ENCODE data around the gene ST6GALNAC6. TPM values are rescaled to one million over a fixed set of nuclear protein-coding genes. Genes with fewer than 3 reads are reported as not detected.
A peak's percentile ranks its signal among the peaks of the same experiment; 100 is the strongest.
"Not testable (repeated sequence)": the region's sequence is repeated elsewhere in the genome, so short reads cannot be mapped to it uniquely, and the experiment has no call there.

ST6GALNAC6 gene
- total RNA-seq, 1 donor from 2014 or later: 23.4 TPM

DNA sequence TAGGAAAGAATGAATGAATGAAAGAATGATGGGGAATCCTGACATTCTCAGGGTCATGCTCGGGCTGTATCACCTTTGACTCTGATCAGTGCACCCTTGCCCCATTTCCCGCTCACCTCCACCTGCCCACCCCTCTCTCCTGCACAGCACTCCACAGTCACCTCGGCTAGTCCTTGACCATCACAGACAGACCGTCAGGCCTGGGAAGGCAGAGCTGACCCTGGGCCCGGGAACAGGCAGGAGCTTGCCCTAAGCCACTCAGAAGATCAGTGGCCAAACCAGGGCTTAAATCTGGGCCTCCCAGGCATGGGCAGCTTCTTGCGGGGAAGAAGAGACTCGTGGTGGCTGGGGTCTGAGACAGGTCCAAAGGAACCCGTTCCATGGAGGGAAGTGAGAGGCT, 3.6 kb downstream of the ST6GALNAC6 start:
- DNase-seq (ENCODE audit: low read depth in 2 of 2): no peak

- DNase-seq (ENCODE audit: low read depth in 2 of 2): no peak
Observed at GRCh38 chr9:127893392-127893791, 6.0 kb downstream of the ST6GALNAC6 start.

DNA sequence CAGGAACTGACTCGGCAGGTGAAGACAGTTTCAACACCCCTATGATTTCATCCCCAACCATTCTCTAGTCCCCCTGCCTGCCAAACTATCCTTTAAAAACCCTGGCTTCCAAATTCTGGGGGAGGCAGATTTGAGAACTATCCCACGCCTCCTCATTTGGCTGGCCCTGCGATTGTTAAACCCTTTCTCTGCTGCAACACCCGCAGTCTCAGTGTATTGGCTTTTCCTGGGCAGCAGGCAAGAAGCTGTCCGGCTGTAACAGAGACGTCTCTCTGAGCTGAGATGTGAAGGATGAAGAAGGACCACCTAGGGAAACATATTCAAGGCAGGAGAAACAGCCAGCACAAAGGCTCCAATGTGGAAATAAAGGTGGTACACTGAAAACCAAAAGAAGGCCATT, 6.6 kb downstream of the ST6GALNAC6 start:
- DNase-seq (ENCODE audit: low read depth in 2 of 2): no peak

GRCh38 chr9:127890053-127890452, 9.3 kb downstream of the ST6GALNAC6 start:
- DNase-seq (ENCODE audit: low read depth in 2 of 2): no peak

- DNase-seq (ENCODE audit: low read depth in 2 of 2): no peak
Observed at GRCh38 chr9:127887792-127888191, 11.6 kb downstream of the ST6GALNAC6 start.

DNA sequence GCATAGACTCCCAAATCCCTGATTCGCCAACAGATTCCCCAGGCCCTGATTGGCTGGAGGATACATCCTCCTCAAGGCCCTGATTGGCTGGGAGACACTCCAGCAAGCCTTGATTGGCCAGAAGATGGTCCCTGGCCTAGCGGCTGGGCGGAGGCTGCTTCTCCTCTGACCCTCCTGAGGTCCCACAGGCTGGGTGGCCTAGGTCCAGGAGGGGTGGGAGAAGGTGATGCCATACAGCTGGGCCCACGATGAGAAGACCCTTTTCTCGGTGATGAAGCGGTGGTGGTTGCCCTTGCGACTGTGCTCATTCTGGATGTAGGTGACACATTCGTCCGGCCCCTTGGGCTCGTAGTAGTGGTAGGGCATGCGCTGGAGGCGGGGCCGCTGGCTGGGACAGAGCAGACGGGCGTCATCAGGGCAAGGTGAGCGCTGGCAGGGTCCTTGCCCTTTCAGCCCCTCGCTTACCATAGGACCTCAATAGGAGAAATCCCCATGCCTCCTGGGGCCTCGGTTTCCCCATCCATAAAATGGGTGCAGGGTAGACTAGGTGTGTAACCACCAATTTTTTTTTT, 12.9 kb downstream of the ST6GALNAC6 start:
- DNase-seq (ENCODE audit: low read depth in 2 of 2): no peak

DNA sequence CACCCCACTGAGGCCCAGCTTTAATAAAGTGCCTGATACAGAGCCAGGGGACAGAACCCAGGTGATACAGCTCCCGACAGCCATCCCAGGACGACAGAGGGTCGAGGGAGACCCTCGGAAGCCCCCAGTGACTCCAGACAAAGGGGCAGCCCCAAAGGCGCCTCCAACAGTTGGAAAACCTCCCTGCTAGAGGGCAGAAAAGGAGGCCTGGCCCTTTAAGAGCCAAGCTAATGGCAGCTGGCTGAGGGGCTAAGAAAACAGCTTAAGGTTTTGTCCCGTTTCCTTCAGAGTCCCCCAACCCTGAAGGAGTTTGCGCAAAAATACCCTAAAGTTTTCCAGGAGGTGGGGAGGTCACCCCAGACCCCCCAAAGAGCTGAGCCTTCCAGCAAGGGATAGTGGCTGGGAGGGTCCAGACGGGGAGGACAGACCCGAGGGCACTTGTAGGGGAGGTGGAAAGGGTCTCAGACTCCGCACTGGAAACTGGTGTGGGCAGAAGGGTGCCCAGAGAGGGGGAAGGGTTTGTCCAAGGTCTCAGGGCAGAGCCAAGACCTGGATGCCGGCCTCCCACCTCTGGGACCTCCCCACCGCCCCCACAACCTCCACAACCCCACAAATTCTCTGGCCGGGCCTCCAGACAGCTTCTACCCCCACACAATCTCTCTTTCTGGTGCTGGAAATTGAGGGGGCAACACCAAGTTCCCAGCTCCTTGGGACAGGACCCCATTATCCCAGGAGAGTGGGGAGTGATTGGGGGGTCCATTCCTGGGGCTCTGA, 13.7 kb downstream of the ST6GALNAC6 start:
- no peak for DNase-seq (ENCODE audit: low read depth in 2 of 2)

GRCh38 chr9:127884976-127885490, 14.4 kb downstream of the ST6GALNAC6 start:
- no peak for DNase-seq (ENCODE audit: low read depth in 2 of 2)

GRCh38 chr9:127884427-127884911, 14.9 kb downstream of the ST6GALNAC6 start:
- DNase-seq (ENCODE audit: low read depth in 2 of 2): no peak

DNA sequence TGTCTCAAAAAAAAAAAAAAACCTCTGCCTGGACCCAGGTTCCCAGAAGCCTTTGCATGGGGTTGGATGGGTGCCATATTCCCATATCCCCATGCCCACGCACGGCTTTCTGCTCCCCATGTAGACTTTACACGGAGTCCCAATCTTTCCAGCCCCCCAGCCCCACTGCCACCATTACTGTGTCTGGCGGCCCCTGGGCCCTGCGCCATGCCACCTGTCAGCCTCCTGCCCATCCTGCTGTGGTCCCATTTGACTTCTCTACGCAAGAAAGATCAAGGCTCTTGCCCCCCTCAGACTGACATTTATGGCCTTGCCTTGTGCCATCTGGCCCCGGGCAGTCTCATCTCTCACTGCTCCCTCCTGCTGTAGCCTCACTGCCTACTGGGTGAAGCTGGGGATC, 15.4 kb downstream of the ST6GALNAC6 start:
- no peak for DNase-seq (ENCODE audit: low read depth in 2 of 2)

- DNase-seq (ENCODE audit: low read depth in 2 of 2): not testable (repeated sequence)
Observed at GRCh38 chr9:127881715-127882114, 17.7 kb downstream of the ST6GALNAC6 start.

DNA sequence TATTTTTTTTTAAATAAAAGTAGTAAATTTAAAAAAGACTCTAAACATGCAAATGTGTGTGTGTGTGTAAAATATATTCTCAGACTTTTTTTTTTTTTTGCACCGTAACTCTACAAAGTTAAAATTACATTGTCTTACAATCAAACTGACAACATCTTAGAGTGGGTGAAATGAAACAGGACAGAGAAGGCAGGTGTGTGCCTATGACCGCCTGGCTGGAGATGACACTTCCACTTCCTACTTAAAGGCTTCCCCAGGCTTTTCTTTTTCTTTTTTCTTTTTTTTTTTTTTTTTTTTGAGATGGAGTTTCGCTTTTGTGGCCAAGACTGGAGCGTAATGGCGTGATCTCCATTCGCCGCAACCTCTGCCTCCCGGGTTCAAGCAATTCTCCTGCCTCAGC, 19.3 kb downstream of the ST6GALNAC6 start:
- no peak for DNase-seq (ENCODE audit: low read depth in 2 of 2)

DNA sequence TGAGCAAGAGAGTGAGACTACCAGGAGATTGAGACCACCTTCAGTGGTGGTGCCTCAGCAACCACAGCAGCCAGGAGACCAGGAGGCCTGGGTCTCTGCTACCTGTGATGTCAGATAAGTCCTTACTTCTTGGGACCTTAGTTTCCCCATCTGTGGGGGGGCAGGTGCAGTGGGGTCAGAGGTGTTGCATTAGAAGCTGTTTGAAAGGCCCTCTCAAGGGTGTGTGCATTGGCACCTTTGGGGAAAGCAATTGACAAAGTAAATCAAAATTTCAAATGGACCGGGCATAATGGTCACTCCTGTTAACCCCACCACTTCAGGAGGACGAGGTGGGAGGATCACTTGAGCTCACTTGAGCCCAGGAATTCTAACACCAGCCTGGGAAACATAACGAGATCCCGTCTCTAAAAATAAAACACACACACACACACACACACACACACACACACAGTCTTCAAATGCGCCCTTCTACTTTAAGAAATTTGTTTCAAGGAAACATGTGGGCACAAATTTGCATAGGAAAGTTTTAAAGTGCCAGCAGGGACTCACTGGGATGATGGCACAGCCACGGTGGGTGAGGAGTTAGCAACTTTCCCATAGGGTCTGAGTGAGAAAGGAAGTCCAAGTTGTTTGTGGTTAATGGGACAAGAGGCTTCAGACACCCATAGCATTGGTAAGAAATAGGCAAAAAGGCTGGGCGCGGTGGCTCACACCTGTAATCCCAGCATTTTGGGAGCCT, 20.6 kb downstream of the ST6GALNAC6 start:
- DNase-seq (ENCODE audit: low read depth in 2 of 2): no peak

GRCh38 chr9:127878001-127878651, 21.3 kb downstream of the ST6GALNAC6 start:
- no peak for DNase-seq (ENCODE audit: low read depth in 2 of 2)

DNA sequence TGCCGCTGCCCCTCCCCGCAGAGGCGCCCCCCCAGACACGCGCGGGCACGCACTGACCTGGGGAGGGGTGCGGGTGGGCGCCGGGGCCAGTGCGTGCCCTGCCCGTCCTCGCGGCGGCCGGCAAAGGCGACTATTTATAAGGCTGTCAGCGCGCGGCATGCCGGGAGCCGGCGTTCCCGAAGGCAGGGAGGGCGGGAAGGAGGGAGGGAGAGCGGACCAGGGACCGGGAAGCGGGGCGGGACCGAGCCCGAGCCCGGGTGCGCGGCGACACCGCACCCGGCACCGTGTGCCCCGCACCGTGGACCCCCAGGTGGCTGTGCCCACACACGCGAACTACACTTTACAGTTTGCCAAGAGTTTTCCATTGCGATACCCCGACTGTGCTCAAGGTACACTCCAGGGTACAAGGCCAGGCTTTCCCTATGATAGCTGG, 21.8 kb downstream of the ST6GALNAC6 start, which contains the start of gene AK1:
AK1 (minus strand) TSS at position 110 of the 433 bp plus-strand sequence. CDS start 3,058 bp downstream, outside the sequence.
- peak in 1 of 2 donors; percentile 67 for DNase-seq (ENCODE audit: low read depth in 2 of 2)

DNA sequence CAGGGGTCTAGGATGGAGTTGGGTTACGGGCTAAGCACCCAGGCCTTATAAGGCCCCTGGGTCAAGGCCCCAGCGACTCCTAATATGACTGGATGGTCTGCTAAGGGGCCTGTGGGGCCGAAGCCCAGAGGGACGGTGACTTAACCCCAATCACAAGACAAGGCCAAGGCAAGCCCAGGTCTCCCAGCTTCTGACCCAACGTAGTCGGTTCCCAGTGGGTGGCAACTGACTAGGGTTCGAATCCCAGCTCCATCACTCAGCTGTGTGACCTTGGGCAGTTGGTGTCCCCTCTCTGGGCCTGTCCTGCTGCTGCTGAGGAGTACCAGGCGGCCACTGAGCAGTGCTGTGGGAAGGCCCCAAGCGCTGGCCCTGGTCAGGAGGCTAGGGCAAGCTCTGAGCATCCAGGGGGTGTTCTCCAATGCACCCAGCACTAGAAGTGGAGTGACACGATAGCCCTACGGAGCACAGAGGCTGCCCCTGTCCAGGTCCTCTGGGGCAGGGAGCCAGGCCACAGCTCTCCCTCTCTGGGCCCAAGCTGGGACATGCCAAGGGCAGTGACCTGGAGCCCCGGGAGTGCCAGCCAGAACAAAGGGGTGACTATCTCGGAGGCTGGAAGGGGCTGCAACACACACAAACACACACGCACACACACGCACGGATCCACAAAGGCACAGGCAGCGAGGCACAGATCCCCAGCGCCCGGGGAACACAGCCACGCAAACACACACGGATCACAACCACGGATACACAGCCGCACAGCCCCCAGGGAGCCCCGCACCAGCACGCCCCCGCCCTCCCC, 22.4 kb downstream of the ST6GALNAC6 start:
- peak in 1 of 2 donors; percentile 30 for DNase-seq (ENCODE audit: low read depth in 2 of 2)

DNA sequence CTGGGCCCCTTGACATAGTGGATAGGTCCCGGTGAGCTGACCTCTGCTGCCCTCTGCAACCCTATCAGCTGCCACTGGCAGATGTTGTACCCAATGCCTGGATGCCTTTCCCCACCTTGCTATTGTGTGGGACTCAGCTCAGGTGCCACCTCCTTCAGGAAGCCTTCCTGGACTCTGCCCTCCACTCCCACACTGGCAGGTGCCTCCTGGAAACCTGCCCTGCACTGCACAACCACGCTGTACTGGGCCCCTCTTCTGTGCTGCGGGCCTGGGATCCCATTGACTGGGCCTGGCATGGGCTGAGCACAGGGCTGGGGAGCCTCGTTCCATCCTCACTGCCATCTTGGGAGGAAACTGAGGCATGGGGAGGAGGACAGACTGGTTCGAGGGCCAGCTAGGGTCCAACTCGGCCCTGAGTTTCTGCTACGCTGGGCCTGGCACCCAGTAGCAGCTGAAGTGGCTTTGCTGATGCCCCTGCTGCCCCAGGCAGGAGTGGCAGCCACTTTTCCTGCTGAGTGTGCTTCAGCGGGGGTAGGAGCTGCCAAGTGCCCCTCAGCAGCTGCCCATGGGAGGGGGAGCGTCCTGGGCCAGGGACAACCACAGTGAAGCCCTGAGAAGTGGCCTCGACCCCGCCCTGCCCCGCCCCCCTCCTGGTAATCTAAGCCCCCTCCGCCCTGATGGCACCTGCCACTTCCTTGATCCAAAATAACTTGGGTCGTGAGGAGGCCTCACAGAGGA, 23.2 kb downstream of the ST6GALNAC6 start:
- DNase-seq (ENCODE audit: low read depth in 2 of 2): no peak

- DNase-seq (ENCODE audit: low read depth in 2 of 2): no peak
Observed at GRCh38 chr9:127875306-127875966, 24.0 kb downstream of the ST6GALNAC6 start.
